Fibroblast of pulmonary artery (primary cell): ENCODE measurements around the gene EPG5.
A peak's percentile ranks its signal among the peaks of the same experiment; 100 is the strongest.
"Not testable (repeated sequence)": the region's sequence is repeated elsewhere in the genome, so short reads cannot be mapped to it uniquely, and the experiment has no call there.

Experiments
- DNase-seq: peaks from one replicate; pipeline ENCODE4 v3.0.0-alpha.2; 2010; ENCODE audit warnings: low read depth
- H3K4me3 ChIP-seq: replicated peaks from 2 replicates; pipeline ENCODE4 v1.5.1; 2011; ENCODE audit warnings: low read depth, mild to moderate bottlenecking, control low read depth, low read length, moderate library complexity
- TF ChIP-seq, protein P1 (sequence below): IDR thresholded peaks from 2 replicates; pipeline ENCODE4 v1.5.1; 2011; ENCODE audit warnings: mild to moderate bottlenecking, control low read depth, low read length, inconsistent platforms; ENCODE audit errors: missing control alignments

EPG5 gene

DNA sequence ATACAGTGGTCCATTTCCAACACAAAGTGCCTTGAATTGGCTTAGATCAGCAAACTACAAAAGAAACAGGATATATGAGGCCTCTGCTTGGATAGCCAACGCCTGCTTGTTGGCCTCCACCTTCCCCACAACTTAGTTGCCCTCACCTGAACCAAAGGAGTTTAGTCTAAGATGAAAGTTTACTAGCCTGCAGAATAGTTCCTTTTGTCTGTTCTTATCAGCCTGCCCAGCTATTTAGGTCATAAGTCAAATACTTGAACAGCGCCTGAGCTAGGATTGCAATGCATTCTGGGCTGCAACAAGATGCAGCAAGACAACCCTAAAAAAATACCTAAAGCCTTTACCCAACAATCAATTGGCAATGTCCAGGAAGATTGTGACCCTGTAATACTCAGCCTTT is 13.1 kb upstream of the EPG5 start:
- no peak for DNase-seq
- H3K4me3 ChIP-seq, result no peak overlapping the region
- TF ChIP-seq, protein P1, sequence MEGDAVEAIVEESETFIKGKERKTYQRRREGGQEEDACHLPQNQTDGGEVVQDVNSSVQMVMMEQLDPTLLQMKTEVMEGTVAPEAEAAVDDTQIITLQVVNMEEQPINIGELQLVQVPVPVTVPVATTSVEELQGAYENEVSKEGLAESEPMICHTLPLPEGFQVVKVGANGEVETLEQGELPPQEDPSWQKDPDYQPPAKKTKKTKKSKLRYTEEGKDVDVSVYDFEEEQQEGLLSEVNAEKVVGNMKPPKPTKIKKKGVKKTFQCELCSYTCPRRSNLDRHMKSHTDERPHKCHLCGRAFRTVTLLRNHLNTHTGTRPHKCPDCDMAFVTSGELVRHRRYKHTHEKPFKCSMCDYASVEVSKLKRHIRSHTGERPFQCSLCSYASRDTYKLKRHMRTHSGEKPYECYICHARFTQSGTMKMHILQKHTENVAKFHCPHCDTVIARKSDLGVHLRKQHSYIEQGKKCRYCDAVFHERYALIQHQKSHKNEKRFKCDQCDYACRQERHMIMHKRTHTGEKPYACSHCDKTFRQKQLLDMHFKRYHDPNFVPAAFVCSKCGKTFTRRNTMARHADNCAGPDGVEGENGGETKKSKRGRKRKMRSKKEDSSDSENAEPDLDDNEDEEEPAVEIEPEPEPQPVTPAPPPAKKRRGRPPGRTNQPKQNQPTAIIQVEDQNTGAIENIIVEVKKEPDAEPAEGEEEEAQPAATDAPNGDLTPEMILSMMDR, result no peak

DNA sequence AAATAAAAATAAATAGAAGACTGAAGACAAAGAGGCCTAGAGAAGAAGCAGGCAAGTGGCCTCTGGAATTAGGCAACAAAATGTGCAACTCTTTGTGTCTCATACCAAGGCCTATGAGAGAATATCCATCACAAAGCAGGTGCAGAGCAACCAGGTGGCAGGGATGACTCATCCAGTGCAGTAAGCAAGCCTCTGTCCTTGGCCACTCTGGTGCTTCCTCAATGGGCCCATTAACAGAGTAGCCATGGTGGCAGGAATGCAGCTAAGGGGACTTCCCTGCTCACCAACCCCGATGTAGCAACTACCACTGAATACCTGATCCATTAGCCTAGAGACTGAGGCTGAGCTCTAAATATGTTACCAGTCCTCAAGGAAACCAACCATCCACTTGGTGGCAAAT is 11.0 kb upstream of the EPG5 start:
- TF ChIP-seq, protein P1, result no peak
- no peak for DNase-seq
- no peak overlapping the region for H3K4me3 ChIP-seq

DNA sequence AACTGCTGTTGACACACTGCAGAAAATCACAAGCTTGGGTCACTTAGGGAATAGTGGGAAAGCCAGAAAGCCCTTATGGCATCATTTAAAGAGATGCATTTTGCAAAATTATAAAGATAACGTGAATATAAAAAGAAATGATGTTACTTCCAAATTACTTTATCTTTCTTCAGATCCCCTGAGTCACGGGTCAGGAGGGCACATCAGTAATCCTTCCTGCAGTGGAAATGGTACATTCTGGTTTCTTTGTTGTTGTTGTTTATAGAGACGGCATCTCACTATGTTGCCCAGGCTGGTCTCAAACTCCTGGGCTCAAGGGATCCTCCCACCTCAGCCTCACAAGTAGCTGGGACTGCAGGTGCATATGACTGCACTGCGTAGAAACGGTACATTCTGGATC is 9.8 kb upstream of the EPG5 start:
- DNase-seq, result no peak
- no peak overlapping the region for H3K4me3 ChIP-seq
- TF ChIP-seq, protein P1, result no peak

DNA sequence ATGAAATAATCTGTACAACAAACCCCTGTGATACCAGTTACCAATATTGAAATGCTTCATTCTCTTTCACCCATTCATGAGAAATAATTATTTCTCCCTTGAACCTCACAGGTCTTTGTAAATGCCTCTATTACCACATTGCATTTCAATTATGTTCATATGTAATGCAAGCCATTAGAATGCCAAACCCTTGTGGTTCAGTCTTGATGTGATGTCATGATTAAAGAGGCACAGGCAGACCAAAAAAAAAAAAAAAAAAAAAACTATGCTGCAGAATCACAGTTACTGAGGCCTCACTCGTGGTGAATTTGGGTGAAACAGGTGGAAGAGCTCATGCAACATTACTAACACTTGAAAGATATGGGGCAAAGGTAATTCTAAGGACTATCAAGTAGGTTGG is 9.4 kb upstream of the EPG5 start:
- DNase-seq, result no peak
- H3K4me3 ChIP-seq, result no peak overlapping the region
- TF ChIP-seq, protein P1, result no peak

DNA sequence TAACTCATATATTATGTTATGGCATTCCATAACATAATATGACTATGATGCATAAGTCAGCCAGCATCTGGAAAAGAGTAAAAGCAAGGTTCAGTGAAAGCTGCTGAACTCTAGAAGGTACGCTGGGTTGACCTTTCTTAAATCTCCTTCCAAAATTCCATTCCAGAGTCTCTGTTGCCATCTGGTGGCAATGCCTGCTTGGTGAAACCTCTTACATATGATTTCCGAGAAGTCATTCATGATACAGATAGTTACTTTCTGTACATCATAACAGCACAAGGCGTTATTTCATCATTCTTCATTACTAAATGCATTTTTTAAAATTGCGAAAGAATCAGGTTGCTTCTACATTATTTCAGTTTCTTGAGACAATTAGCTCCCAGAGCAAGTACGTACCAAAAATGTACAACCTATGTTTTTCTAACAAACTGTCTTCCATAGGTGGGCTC is 7.0 kb upstream of the EPG5 start:
- H3K4me3 ChIP-seq, result no peak overlapping the region
- TF ChIP-seq, protein P1, result peak; percentile 87
- peak; percentile 92 for DNase-seq

DNA sequence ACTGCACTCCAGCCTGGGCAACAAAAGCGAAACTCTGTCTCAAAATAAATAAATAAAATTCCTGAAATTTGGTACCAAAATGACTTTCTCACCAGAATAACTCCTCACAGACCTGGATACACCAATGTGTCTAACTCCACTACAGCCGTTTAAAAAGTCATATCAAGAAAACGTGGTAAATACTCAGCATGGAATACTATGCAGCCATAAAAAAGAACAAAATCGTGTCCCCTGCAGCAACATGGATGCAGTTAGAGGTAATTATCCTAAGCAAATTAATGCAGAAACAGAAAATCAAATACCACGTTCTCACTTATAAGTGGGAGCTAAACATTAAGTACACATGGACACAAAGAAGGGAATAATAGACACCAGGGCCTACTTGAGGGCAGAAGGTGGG is 2.2 kb downstream of the EPG5 start:
- DNase-seq, H3K4me3 ChIP-seq: not testable (repeated sequence)

DNA sequence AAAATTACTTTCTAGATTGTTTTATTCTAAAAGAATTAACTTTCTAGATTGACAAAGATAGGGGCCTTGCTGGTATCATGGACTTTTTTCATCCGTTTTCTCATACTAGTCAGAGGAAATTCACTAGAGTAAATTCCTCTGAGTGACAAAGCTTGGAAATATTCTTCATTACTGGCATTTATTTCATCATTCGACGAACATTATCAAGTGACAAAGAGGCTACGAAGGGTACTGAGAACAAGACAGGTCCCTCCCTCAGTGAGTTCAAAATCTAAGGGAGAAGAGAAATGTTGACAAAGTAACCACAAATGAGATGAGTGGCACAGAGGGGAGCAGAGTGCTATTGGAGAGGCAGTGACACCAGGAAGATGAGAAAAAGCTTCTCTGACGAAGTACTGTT is 4.3 kb downstream of the EPG5 start:
- peak; percentile 71 for DNase-seq
- TF ChIP-seq, protein P1, result no peak
- no peak overlapping the region for H3K4me3 ChIP-seq
